Pericardium fibroblast (primary cell): ENCODE measurements around the gene DYSF. TPM values are rescaled to one million over a fixed set of nuclear protein-coding genes. Genes with fewer than 3 reads are reported as not detected.

Source experiments
- total RNA-seq: library from RNA; depleted of rRNA; stranded (reverse); fragments of >200 nt; gene quantifications from 2 replicates; pipeline ENCODE4 v1.2.3, GENCODE V29; 2015

DYSF gene
- 0.70 and 9.4 TPM in 2 replicates for total RNA-seq

GRCh38 chr2:71453404-71454220 is at the start of gene DYSF:
Gene DYSF, plus strand, starts transcription at chr2:71453561.

Other genes starting within 250 kb of the DYSF start
- gene PAIP2B, start 226.5 kb upstream of the DYSF start, total RNA-seq, result 0.35 and 1.9 TPM in 2 replicates
- 33.6 and 62.3 TPM in 2 replicates for gene ZNF638, start 121.8 kb upstream of the DYSF start, total RNA-seq